H9 (cell line): ENCODE measurements around the gene TLE4. TPM values are rescaled to one million over a fixed set of nuclear protein-coding genes. Genes with fewer than 3 reads are reported as not detected.

Experiments used
- DNase-seq: peaks from one replicate; pipeline ENCODE4 v3.0.0-alpha.2; 2017
- H2AFZ ChIP-seq: one replicate; pipeline ENCODE4 v1.6.1; 2013; ENCODE audit warnings: mild to moderate bottlenecking, low read length, control low read depth, moderate library complexity
- H2AK5ac ChIP-seq: 2 replicates; pipeline ENCODE4 v1.6.1; 2013; ENCODE audit warnings: low read length, control low read depth, mixed read lengths; ENCODE audit not compliant: insufficient read length
- H2BK120ac ChIP-seq: one replicate; pipeline ENCODE4 v1.6.1; 2013; ENCODE audit warnings: low read depth, mild to moderate bottlenecking, low read length, control low read depth, inconsistent platforms; ENCODE audit not compliant: poor library complexity, severe bottlenecking
- H2BK12ac ChIP-seq: 2 replicates; pipeline ENCODE4 v1.6.1; 2013; ENCODE audit warnings: low read length, control low read depth, mixed read lengths, low read depth; ENCODE audit not compliant: insufficient read length
- H2BK15ac ChIP-seq: 2 replicates; pipeline ENCODE4 v1.6.1; 2013; ENCODE audit warnings: low read depth, low read length, control low read depth
- H2BK20ac ChIP-seq: one replicate; pipeline ENCODE4 v1.6.1; 2013; ENCODE audit warnings: low read depth, mild to moderate bottlenecking, low read length, control low read depth, inconsistent platforms; ENCODE audit not compliant: poor library complexity, severe bottlenecking
- H2BK5ac ChIP-seq: 2 replicates; pipeline ENCODE4 v1.6.1; 2013; ENCODE audit warnings: low read length, control low read depth, mixed read lengths; ENCODE audit not compliant: insufficient read length
- H3K14ac ChIP-seq: 2 replicates; pipeline ENCODE4 v1.6.1; 2013; ENCODE audit warnings: low read length, control low read depth; ENCODE audit not compliant: insufficient read depth
- H3K18ac ChIP-seq: 2 replicates; pipeline ENCODE4 v1.6.1; 2013; ENCODE audit warnings: low read depth, mild to moderate bottlenecking, mixed read lengths, low read length, control low read depth; ENCODE audit not compliant: insufficient read length
- H3K23ac ChIP-seq: 2 replicates; pipeline ENCODE4 v1.6.1; 2013; ENCODE audit warnings: low read length, control low read depth, mixed read lengths, low read depth; ENCODE audit not compliant: insufficient read length
- H3K23me2 ChIP-seq: 2 replicates; pipeline ENCODE4 v1.6.1; 2013; ENCODE audit warnings: low read depth, mild to moderate bottlenecking, mixed read lengths, low read length, control low read depth; ENCODE audit not compliant: insufficient read length, poor library complexity, severe bottlenecking
- H3K27ac ChIP-seq: 2 replicates; pipeline ENCODE4 v1.5.1; 2013; ENCODE audit warnings: low read length, control low read depth, mixed read lengths, low read depth; ENCODE audit not compliant: insufficient read length
- H3K27me3 ChIP-seq: 2 replicates; pipeline ENCODE4 v1.6.1; 2013; ENCODE audit warnings: low read length, control low read depth, inconsistent platforms; ENCODE audit not compliant: insufficient read depth
- H3K4ac ChIP-seq: 2 replicates; pipeline ENCODE4 v1.6.1; 2013; ENCODE audit warnings: low read depth, mild to moderate bottlenecking, control low read depth, inconsistent platforms, low read length, moderate library complexity
- H3K4me1 ChIP-seq: 2 replicates; pipeline ENCODE4 v1.6.1; 2013; ENCODE audit warnings: low read length, control low read depth, inconsistent platforms; ENCODE audit not compliant: insufficient read depth
- H3K4me2 ChIP-seq: 2 replicates; pipeline ENCODE4 v1.6.1; 2013; ENCODE audit warnings: low read length, control low read depth, mixed read lengths; ENCODE audit not compliant: insufficient read length, insufficient read depth
- H3K56ac ChIP-seq: 2 replicates; pipeline ENCODE4 v1.6.1; 2013; ENCODE audit warnings: low read depth, mild to moderate bottlenecking, mixed read lengths, low read length, control low read depth; ENCODE audit not compliant: insufficient read length
- H3K79me1 ChIP-seq: 2 replicates; pipeline ENCODE4 v1.6.1; 2013; ENCODE audit warnings: low read depth, mild to moderate bottlenecking, moderate library complexity, low read length, control low read depth, inconsistent platforms; ENCODE audit not compliant: insufficient read depth, poor library complexity, severe bottlenecking
- H3K79me2 ChIP-seq: 2 replicates; pipeline ENCODE4 v1.6.1; 2013; ENCODE audit warnings: low read length, control low read depth, inconsistent platforms; ENCODE audit not compliant: insufficient read depth
- H3K9ac ChIP-seq: 2 replicates; pipeline ENCODE4 v1.6.1; 2013; ENCODE audit warnings: low read length, control low read depth, mixed read lengths; ENCODE audit not compliant: insufficient read length; ENCODE audit errors: extremely low read depth
- H3K9me3 ChIP-seq: one replicate; pipeline ENCODE4 v1.6.1; 2013; ENCODE audit warnings: low read depth, low read length, inconsistent platforms; ENCODE audit not compliant: control insufficient read depth
- H3T11ph ChIP-seq: one replicate; pipeline ENCODE4 v1.6.1; 2013; ENCODE audit warnings: mild to moderate bottlenecking, low read length, control low read depth, inconsistent platforms
- H4K20me1 ChIP-seq: one replicate; pipeline ENCODE4 v1.6.1; 2013; ENCODE audit not compliant: control insufficient read depth, insufficient read length, insufficient read depth
- H4K5ac ChIP-seq: 2 replicates; pipeline ENCODE4 v1.6.1; 2013; ENCODE audit warnings: low read depth, mild to moderate bottlenecking, mixed read lengths, low read length, control low read depth; ENCODE audit not compliant: insufficient read length
- H4K8ac ChIP-seq: replicated peaks from 2 replicates; pipeline ENCODE4 v1.6.1; 2013; ENCODE audit warnings: low read length, control low read depth, mixed read lengths, low read depth; ENCODE audit not compliant: insufficient read length
- H4K91ac ChIP-seq: 2 replicates; pipeline ENCODE4 v1.6.1; 2013; ENCODE audit warnings: low read depth, mild to moderate bottlenecking, moderate library complexity, mixed read lengths, low read length, control low read depth; ENCODE audit not compliant: insufficient read length
- H3K27ac Mint-ChIP-seq, 3 experiments: 2 replicates in 2 of 3; 3 replicates in 1 of 3; pipeline ENCODE4 v1.8.0; 2020 to 2021; ENCODE audit warnings: mixed read lengths in 3 of 3, mild to moderate bottlenecking in 1 of 3, moderate library complexity in 1 of 3
- H3K27me3 Mint-ChIP-seq: 2 replicates; pipeline ENCODE4 v1.8.0; 2021; ENCODE audit warnings: low read depth, mild to moderate bottlenecking, moderate library complexity, mixed read lengths
- H3K36me3 Mint-ChIP-seq, 3 experiments: 2 replicates in 2 of 3; 3 replicates in 1 of 3; pipeline ENCODE4 v1.8.0; 2020 to 2021; ENCODE audit warnings: low read depth in 3 of 3, mixed read lengths in 3 of 3; ENCODE audit not compliant: insufficient read depth in 1 of 3
- H3K4me1 Mint-ChIP-seq, 2 experiments: 2 replicates each; pipeline ENCODE4 v1.8.0; 2020; ENCODE audit warnings: mixed read lengths in 2 of 2
- H3K4me3 Mint-ChIP-seq, 2 experiments: 2 replicates in 1 of 2; 3 replicates in 1 of 2; pipeline ENCODE4 v1.8.0; 2020 to 2021; ENCODE audit warnings: mild to moderate bottlenecking in 2 of 2, mixed read lengths in 2 of 2, moderate library complexity in 1 of 2
- H3K9me3 Mint-ChIP-seq, 2 experiments: 2 replicates in 1 of 2; 3 replicates in 1 of 2; pipeline ENCODE4 v1.8.0; 2020; ENCODE audit warnings: mild to moderate bottlenecking in 2 of 2, mixed read lengths in 2 of 2, moderate library complexity in 1 of 2
- WGBS: extraction: QIAGEN DNeasy Blood & Tissue Kit; methylation state at CpG from one replicate; pipeline ENCODE4 v1.1.7; 2013; ENCODE audit warnings: missing lambda C conversion rate, low lambda C conversion rate, mixed read lengths; ENCODE audit not compliant: insufficient read length; ENCODE audit errors: extremely low coverage; 5-methylcytosine and 5-hydroxymethylcytosine counted together
- total RNA-seq: library from RNA; stranded (reverse); gene quantifications from 2 replicates; pipeline ENCODE4 v1.2.1, GENCODE V29; 2021
- TF ChIP-seq, protein P1 (sequence below): fragments of 200-600 bp; sonication (generic); conservative IDR thresholded peaks from 3 replicates; pipeline ENCODE4 v1.8.0; 2021; ENCODE audit warnings: antibody characterized with exemption, mild to moderate bottlenecking

Gene TLE4
- total RNA-seq, 1 experiment from 2014 or later = 35.1 TPM

DNA sequence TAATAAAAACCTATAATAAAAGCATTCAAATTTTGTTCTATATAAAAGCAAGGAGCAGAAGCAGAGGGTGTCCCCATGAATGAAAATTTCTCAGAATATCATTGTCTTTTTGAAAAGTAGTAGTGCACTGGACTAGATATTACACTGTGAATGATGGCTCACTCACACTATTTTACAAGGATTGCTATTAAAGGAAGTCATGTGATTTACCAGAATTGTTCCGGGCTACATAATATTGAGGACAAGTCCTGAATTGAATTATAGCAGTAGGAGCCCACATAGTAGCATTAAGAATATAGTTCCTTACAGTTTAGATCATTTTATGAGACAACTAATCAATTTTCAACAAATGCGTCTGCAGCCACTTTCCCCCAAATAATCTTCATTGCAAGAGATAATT, 7.7 kb upstream of the TLE4 start:
- Histone ChIP-seq H4K5ac (no peak overlapping the region), H2AK5ac (no peak overlapping the region), H2BK5ac (no peak overlapping the region), H2BK15ac (no peak overlapping the region), H3K79me1 (no peaks in the 10 kb centered on the region), H3K4me1 (no peaks in the 10 kb centered on the region), H3K4ac (no peak overlapping the region), H3T11ph (no peak overlapping the region), H3K27ac (no peak overlapping the region), H3K9ac (no peak overlapping the region), H3K14ac (no peak overlapping the region), H2BK120ac (no peak overlapping the region), H2BK20ac (no peak overlapping the region), H3K23me2 (no peaks in the 10 kb centered on the region), H2AFZ (no peak overlapping the region), H3K79me2 (no peaks in the 10 kb centered on the region), H3K18ac (no peak overlapping the region), H3K9me3 (no peaks in the 10 kb centered on the region), H3K56ac (no peak overlapping the region), H3K4me2 (no peak overlapping the region), H4K20me1 (no peaks in the 10 kb centered on the region), H3K27me3 (no peaks in the 10 kb centered on the region), H2BK12ac (no peak overlapping the region), H3K23ac (no peak overlapping the region), H4K91ac (no peak overlapping the region), H4K8ac (no peak overlapping the region)
- no peaks in the 10 kb centered on the region for H3K9me3 Mint-ChIP-seq
- no peaks in the 10 kb centered on the region for H3K36me3 Mint-ChIP-seq
- DNase-seq = no peak
- H3K27ac Mint-ChIP-seq = no peak overlapping the region
- no peak overlapping the region for H3K4me3 Mint-ChIP-seq
- TF ChIP-seq, protein P1, sequence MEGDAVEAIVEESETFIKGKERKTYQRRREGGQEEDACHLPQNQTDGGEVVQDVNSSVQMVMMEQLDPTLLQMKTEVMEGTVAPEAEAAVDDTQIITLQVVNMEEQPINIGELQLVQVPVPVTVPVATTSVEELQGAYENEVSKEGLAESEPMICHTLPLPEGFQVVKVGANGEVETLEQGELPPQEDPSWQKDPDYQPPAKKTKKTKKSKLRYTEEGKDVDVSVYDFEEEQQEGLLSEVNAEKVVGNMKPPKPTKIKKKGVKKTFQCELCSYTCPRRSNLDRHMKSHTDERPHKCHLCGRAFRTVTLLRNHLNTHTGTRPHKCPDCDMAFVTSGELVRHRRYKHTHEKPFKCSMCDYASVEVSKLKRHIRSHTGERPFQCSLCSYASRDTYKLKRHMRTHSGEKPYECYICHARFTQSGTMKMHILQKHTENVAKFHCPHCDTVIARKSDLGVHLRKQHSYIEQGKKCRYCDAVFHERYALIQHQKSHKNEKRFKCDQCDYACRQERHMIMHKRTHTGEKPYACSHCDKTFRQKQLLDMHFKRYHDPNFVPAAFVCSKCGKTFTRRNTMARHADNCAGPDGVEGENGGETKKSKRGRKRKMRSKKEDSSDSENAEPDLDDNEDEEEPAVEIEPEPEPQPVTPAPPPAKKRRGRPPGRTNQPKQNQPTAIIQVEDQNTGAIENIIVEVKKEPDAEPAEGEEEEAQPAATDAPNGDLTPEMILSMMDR = no peak
- H3K4me1 Mint-ChIP-seq = peaks cover 3 to 6% of the 10 kb centered on the region in 2 experiments; a peak in 1 of 4 replicates
- H3K27me3 Mint-ChIP-seq = peaks cover 2% of the 10 kb centered on the region; the same call in 1 of the 2 replicates
- no CpG with 5 or more reads among the region's 2 CpGs for WGBS
